Adipocyte (in vitro differentiated cells): ENCODE measurements around the gene KCNAB1.
A peak's percentile ranks its signal among the peaks of the same experiment; 100 is the strongest.
"Not testable (repeated sequence)": the region's sequence is repeated elsewhere in the genome, so short reads cannot be mapped to it uniquely, and the experiment has no call there.

Experiments
- DNase-seq: peaks from one replicate; pipeline ENCODE4 v3.0.0-alpha.2; 2015; ENCODE audit warnings: low read depth
- H3K27me3 ChIP-seq: replicated peaks from 2 replicates; pipeline ENCODE4 v1.7.0; 2013; ENCODE audit warnings: mild to moderate bottlenecking, low read length, moderate library complexity; ENCODE audit not compliant: control insufficient read depth, insufficient read depth
- H3K36me3 ChIP-seq: 2 replicates; pipeline ENCODE4 v1.7.0; 2013; ENCODE audit warnings: low read length, mild to moderate bottlenecking, moderate library complexity; ENCODE audit not compliant: control insufficient read depth, insufficient read depth, severe bottlenecking
- H3K4me1 ChIP-seq: 2 replicates; pipeline ENCODE4 v1.7.0; 2013; ENCODE audit warnings: mild to moderate bottlenecking, low read length, moderate library complexity; ENCODE audit not compliant: control insufficient read depth, insufficient read depth
- H3K4me3 ChIP-seq: 2 replicates; pipeline ENCODE4 v1.7.0; 2013; ENCODE audit warnings: mild to moderate bottlenecking, low read length, moderate library complexity
- H3K9ac ChIP-seq: 2 replicates; pipeline ENCODE4 v1.7.0; 2013; ENCODE audit warnings: mild to moderate bottlenecking, low read length, moderate library complexity
- H3K9me3 ChIP-seq: 2 replicates; pipeline ENCODE4 v1.7.0; 2013; ENCODE audit warnings: mild to moderate bottlenecking, low read length, moderate library complexity; ENCODE audit not compliant: control insufficient read depth

KCNAB1 gene

DNA sequence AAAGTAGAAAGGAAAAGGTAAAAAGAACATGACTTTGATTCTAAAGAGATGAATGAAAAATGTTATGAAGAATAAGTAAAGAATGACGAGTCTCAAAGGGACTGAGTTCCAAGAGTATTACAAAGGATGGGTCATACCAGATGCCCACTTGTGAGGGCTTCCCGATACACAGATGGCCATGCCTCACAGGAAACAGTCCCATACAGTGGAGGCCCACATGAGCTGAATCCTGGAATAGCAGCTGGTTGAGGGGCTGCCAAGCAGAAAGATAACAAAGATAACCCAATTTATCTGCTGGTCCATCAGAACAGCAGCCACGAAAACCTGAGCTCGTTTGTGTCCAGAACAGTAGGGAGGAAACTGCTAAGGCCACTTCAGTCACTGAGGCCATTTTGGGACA, 430.9 kb downstream of the KCNAB1 start:
- peaks cover 71% of the 10 kb centered on the region for H3K4me1 ChIP-seq
- no peaks in the 10 kb centered on the region for H3K9me3 ChIP-seq
- peaks cover 64% of the 10 kb centered on the region for H3K36me3 ChIP-seq
- H3K9ac ChIP-seq, result peak overlapping the region; percentile 33
- peak; percentile 54 for DNase-seq
- H3K27me3 ChIP-seq, result no peaks in the 10 kb centered on the region
- H3K4me3 ChIP-seq, result peak overlapping the region; percentile 96

GRCh38 chr3:156551746-156552145, 431.4 kb downstream of the KCNAB1 start:
- peaks cover 59% of the 10 kb centered on the region for H3K36me3 ChIP-seq
- peak; percentile 84 for DNase-seq
- H3K4me3 ChIP-seq, result peak overlapping the region; percentile 96
- H3K4me1 ChIP-seq, result peaks cover 68% of the 10 kb centered on the region
- no peaks in the 10 kb centered on the region for H3K27me3 ChIP-seq
- H3K9me3 ChIP-seq, result no peaks in the 10 kb centered on the region
- H3K9ac ChIP-seq, result peak overlapping the region; percentile 33

GRCh38 chr3:156552973-156553372, 432.6 kb downstream of the KCNAB1 start:
- Histone ChIP-seq H3K4me3 (peak overlapping the region; percentile 96), H3K9me3 (no peaks in the 10 kb centered on the region), H3K27me3 (no peaks in the 10 kb centered on the region), H3K9ac (peak overlapping the region; percentile 99), H3K36me3 (peaks cover 47% of the 10 kb centered on the region), H3K4me1 (peaks cover 56% of the 10 kb centered on the region)
- DNase-seq, result no peak

GRCh38 chr3:156553705-156554356, 433.5 kb downstream of the KCNAB1 start:
- Histone ChIP-seq H3K9me3 (no peaks in the 10 kb centered on the region), H3K9ac (peak overlapping the region; percentile 99), H3K36me3 (peaks cover 38% of the 10 kb centered on the region), H3K4me1 (peaks cover 47% of the 10 kb centered on the region), H3K4me3 (peak overlapping the region; percentile 96), H3K27me3 (no peaks in the 10 kb centered on the region)
- peak; percentile 84 for DNase-seq

DNA sequence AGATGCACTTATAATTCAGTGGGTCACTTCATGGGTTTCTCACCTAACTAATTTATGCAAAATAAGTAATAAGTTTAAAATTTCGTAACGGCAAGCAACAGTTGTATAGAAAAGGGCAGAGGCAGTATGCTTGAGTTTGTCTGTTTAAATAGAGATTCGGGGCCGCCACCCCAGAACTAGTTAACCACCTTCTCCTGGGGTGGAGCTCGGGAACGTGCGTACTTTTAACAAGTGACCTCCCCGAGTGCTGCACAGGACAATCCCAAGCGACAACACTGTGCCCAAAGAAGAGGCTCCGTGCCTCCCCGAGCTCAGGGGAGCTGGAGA, 434.1 kb downstream of the KCNAB1 start:
- H3K4me1 ChIP-seq, result peaks cover 41% of the 10 kb centered on the region
- peak overlapping the region; percentile 96 for H3K4me3 ChIP-seq
- DNase-seq, result no peak
- no peaks in the 10 kb centered on the region for H3K9me3 ChIP-seq
- no peaks in the 10 kb centered on the region for H3K27me3 ChIP-seq
- peaks cover 32% of the 10 kb centered on the region for H3K36me3 ChIP-seq
- peak overlapping the region; percentile 99 for H3K9ac ChIP-seq

DNA sequence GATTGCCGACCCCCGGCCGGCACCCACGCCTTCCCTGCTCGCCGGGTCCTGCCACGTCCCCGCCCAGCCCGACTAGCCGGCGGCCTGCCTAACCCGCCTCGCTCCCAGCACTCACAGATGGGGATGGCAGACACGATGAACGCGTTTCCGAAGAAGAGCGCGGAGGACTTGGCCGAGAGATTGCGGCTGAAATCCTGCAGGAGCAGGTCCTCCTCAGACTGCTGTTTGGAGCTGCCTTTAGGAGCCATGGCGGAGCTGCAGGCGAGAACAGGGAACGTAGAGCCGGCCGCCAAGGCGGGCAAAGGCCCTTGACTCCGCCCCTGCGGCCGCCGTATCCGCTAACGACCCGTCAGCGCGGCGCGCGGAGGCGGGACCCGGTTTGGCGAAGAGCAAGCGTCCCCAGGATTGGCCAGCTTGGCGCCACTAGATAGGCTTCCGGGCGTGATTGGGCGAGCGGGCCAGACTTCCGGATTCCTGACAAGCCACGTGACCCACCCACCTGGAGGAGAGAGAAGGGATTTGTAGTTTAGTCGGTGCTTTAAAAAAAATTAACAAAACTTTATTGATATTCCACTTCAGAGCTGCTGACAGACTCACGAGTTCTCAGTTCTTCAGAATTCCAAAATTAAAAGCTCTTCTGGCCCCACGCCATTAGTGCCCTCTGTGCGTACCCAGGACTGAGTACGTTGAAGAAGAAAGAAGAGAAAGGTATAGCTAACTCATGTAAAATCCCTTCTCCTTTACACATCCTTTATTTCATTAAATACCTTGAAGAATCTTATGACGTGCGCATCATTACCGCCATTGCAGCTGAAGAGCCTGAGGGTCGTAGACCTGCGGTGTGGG, 434.7 kb downstream of the KCNAB1 start, which contains the start of gene SSR3:
SSR3 (minus strand) TSS at position 276 of the 846 bp plus-strand sequence; CDS start at position 248, 28 bp downstream.
- H3K9ac ChIP-seq, result peak within 1 kb of the TSS; percentile 99
- peak; percentile 100 for DNase-seq
- H3K36me3 ChIP-seq, result peaks cover 26% of the 10 kb centered on the region
- H3K27me3 ChIP-seq, result no peaks in the 10 kb centered on the region
- H3K4me1 ChIP-seq, result peaks cover 35% of the 10 kb centered on the region
- peak within 1 kb of the TSS; percentile 96 for H3K4me3 ChIP-seq
- no peaks in the 10 kb centered on the region for H3K9me3 ChIP-seq

- Histone ChIP-seq H3K9me3 (no peaks in the 10 kb centered on the region), H3K36me3 (no peaks in the 10 kb centered on the region), H3K27me3 (no peaks in the 10 kb centered on the region), H3K4me1 (peaks cover 2% of the 10 kb centered on the region), H3K9ac (no peak overlapping the region), H3K4me3 (no peak overlapping the region)
- DNase-seq, result no peak
Measured at GRCh38 chr3:156558389-156558788, 438.0 kb downstream of the KCNAB1 start.

GRCh38 chr3:156559321-156559720, 438.9 kb downstream of the KCNAB1 start:
- peaks cover 3% of the 10 kb centered on the region for H3K4me1 ChIP-seq

DNA sequence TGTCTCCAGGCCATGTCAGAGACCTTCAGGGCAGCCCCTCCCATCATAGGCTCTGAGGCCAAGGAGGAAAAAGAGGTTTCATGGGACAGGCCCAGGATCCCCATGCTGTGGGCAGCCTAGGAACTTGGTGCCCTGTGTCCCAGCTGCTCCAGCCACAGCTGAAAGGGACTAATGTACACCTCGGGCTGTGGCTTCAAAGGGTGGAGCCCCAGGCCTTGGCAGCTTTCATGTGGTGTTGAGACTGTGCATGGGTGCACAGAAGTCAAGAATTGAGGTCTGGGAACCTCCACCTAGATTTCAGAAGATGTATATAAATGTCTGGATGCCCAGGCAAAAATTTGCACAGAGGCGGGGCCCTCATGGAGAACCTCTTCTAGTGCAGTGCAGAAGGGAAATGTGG, 441.2 kb downstream of the KCNAB1 start:
- no peaks in the 10 kb centered on the region for H3K27me3 ChIP-seq
- no peak overlapping the region for H3K4me3 ChIP-seq
- no peak overlapping the region for H3K9ac ChIP-seq
- H3K9me3 ChIP-seq, result no peaks in the 10 kb centered on the region
- peaks cover 3% of the 10 kb centered on the region for H3K4me1 ChIP-seq
- no peaks in the 10 kb centered on the region for H3K36me3 ChIP-seq
- DNase-seq, result no peak

More at GRCh38 chr3:156559321-156559720, 438.9 kb downstream of the KCNAB1 start:
- Histone ChIP-seq H3K27me3 (no peaks in the 10 kb centered on the region), H3K9me3 (no peaks in the 10 kb centered on the region), H3K9ac (no peak overlapping the region), H3K36me3 (no peaks in the 10 kb centered on the region), H3K4me3 (no peak overlapping the region)
- DNase-seq, result no peak

DNA sequence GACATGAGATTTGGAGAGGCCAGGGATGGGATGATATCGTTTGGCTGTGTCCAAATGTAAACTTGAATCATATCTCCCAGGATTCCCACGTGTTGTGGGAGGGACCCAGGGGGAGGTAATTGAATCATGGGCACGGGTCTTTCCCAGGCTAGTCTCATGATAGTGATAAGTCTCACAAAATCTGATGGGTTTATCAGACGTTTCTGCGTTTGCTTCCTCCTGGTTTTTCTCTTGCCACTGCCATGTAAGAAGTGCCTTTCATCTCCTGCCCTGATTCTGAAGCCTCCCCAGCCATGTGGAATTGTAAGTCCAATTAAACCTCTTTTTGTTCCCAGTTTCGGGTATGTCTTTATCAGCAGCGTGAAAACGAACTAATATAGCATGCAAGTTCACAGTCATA, 442.1 kb downstream of the KCNAB1 start:
- DNase-seq, H3K4me1 ChIP-seq: not testable (repeated sequence)

GRCh38 chr3:156563900-156564682, 443.7 kb downstream of the KCNAB1 start:
- no peaks in the 10 kb centered on the region for H3K9me3 ChIP-seq
- H3K9ac ChIP-seq, result no peak overlapping the region
- H3K4me3 ChIP-seq, result no peak overlapping the region
- peaks cover 3% of the 10 kb centered on the region for H3K4me1 ChIP-seq
- no peaks in the 10 kb centered on the region for H3K27me3 ChIP-seq
- DNase-seq, result no peak
- no peaks in the 10 kb centered on the region for H3K36me3 ChIP-seq

More for the DNA sequence above, 442.1 kb downstream of the KCNAB1 start:
- H3K36me3 ChIP-seq, H3K27me3 ChIP-seq, H3K9me3 ChIP-seq, H3K9ac ChIP-seq, H3K4me3 ChIP-seq: not testable (repeated sequence)
